GM21825 (cell line): ENCODE data around the gene PAQR4.
"Not testable (repeated sequence)": the region's sequence is repeated elsewhere in the genome, so short reads cannot be mapped to it uniquely, and the experiment has no call there.

Source experiments
- ATAC-seq: cut with Tn5 transposase; IDR thresholded peaks from one replicate; pipeline ENCODE4 v1.9.1; 2021; ENCODE audit warnings: mild to moderate bottlenecking, moderate library complexity; ENCODE audit not compliant: unreplicated experiment

The PAQR4 gene

GRCh38 chr16:2968738-2969544 lies at the start of gene PAQR4:
Gene PAQR4, plus strand, starts transcription at chr16:2969348. Its CDS starts 327 bp downstream, at chr16:2969675.
- peak; percentile 60 for ATAC-seq

- ATAC-seq: no peak
Measured at GRCh38 chr16:2919511-2920255, 49.5 kb upstream of the PAQR4 start.

- ATAC-seq: no peak
Measured at GRCh38 chr16:2923481-2923880, 45.7 kb upstream of the PAQR4 start.

- no peak for ATAC-seq
Measured at GRCh38 chr16:2924901-2925755, 44.0 kb upstream of the PAQR4 start.

GRCh38 chr16:2925951-2926649 lies 43.0 kb upstream of the PAQR4 start:
- no peak for ATAC-seq

- ATAC-seq: no peak
Measured at GRCh38 chr16:2926650-2926999, 42.5 kb upstream of the PAQR4 start.

GRCh38 chr16:2927010-2927646 lies 42.0 kb upstream of the PAQR4 start:
- ATAC-seq: peak; percentile 68

GRCh38 chr16:2928151-2928550 lies 41.0 kb upstream of the PAQR4 start:
- ATAC-seq: not testable (repeated sequence)

GRCh38 chr16:2928796-2929195 lies 40.4 kb upstream of the PAQR4 start:
- ATAC-seq: no peak

GRCh38 chr16:2929693-2930092 lies 39.5 kb upstream of the PAQR4 start:
- no peak for ATAC-seq

- no peak for ATAC-seq
Measured at GRCh38 chr16:2930236-2930635, 38.9 kb upstream of the PAQR4 start.

- ATAC-seq: not testable (repeated sequence)
Measured at GRCh38 chr16:2931231-2931914, 37.8 kb upstream of the PAQR4 start.

- ATAC-seq: no peak
Measured at GRCh38 chr16:2933136-2933535, 36.0 kb upstream of the PAQR4 start.

- ATAC-seq: no peak
Measured at GRCh38 chr16:2933701-2934100, 35.4 kb upstream of the PAQR4 start.

- ATAC-seq: no peak
Measured at GRCh38 chr16:2934450-2934849, 34.7 kb upstream of the PAQR4 start.

GRCh38 chr16:2936436-2937011 lies 32.6 kb upstream of the PAQR4 start:
- no peak for ATAC-seq

GRCh38 chr16:2937170-2937569 lies 32.0 kb upstream of the PAQR4 start:
- no peak for ATAC-seq

GRCh38 chr16:2938206-2938605 lies 30.9 kb upstream of the PAQR4 start:
- no peak for ATAC-seq

- no peak for ATAC-seq
Measured at GRCh38 chr16:2939968-2940367, 29.2 kb upstream of the PAQR4 start.
